Measurements from ENCODE around the gene KTN1. TPM values are rescaled to one million over a fixed set of nuclear protein-coding genes. Genes with fewer than 3 reads are reported as not detected.

KTN1 gene
- polyA plus RNA-seq, 1 experiment, result 25.6 TPM

DNA sequence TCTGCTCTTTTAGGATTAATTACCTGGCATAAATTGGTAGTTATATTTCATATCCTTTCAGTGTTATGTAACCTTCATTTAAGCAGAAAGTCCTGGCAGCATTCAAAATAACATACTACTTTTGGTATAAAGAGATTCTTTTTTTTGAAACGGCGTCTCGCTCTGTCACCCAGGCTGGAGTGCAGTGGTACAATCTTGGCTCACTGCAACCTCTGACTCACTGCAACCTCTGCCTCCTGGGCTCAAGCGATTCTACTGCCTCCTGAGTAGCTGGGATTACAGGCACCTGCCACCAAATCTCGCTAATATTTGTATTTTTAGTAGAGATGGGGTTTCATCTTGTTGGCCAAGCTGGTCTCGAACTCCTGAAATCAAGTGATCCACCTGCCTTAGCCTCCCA, 9.2 kb downstream of the KTN1 start:
- no peak for DNase-seq (ENCODE audit: low read depth)
- ChIA-PET POLR2A (no interaction called here), CTCF (no interaction called here)
- TF ChIP-seq, protein P1, sequence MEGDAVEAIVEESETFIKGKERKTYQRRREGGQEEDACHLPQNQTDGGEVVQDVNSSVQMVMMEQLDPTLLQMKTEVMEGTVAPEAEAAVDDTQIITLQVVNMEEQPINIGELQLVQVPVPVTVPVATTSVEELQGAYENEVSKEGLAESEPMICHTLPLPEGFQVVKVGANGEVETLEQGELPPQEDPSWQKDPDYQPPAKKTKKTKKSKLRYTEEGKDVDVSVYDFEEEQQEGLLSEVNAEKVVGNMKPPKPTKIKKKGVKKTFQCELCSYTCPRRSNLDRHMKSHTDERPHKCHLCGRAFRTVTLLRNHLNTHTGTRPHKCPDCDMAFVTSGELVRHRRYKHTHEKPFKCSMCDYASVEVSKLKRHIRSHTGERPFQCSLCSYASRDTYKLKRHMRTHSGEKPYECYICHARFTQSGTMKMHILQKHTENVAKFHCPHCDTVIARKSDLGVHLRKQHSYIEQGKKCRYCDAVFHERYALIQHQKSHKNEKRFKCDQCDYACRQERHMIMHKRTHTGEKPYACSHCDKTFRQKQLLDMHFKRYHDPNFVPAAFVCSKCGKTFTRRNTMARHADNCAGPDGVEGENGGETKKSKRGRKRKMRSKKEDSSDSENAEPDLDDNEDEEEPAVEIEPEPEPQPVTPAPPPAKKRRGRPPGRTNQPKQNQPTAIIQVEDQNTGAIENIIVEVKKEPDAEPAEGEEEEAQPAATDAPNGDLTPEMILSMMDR (IDR thresholded peaks at IDR 0.05; ENCODE audit: insufficient read depth, low read depth, low read length), result no peak
- Histone ChIP-seq H3K27me3 (ENCODE audit: control insufficient read depth, insufficient read depth, low read length) (no peaks in the 10 kb centered on the region), H3K36me3 (ENCODE audit: control insufficient read depth, insufficient read depth, low read length) (no peaks in the 10 kb centered on the region), H3K4me3 (ENCODE audit: low read depth, low read length) (no peak overlapping the region)

DNA sequence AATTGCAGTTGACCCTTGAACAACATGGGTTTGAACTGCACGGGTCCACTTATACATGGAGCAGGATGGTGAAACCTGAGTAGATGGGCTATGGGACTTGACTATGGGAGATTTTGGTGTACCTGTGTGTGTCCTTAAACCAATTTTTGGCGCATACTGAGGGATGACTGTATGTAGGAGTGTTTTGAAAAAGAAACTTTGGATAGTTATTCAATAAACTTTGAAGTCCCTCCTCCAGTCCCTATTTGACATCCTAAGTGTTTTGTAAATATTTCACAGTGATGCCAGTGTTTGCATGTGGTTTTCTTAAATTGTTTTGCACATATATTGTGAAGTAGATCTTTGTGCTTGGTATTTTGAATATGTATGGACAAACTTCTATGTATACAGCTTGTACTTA, 12.4 kb downstream of the KTN1 start:
- no peaks in the 10 kb centered on the region for H3K36me3 ChIP-seq (ENCODE audit: control insufficient read depth, insufficient read depth, low read length)
- ChIA-PET CTCF (interaction anchor here (0.5 kb wide), 1 partner anchor 374 kb away, joined by 3 read pairs; no protein-coding TSS in a partner anchor), POLR2A (no interaction called here)
- DNase-seq (ENCODE audit: low read depth), result no peak
- no peak overlapping the region for H3K4me3 ChIP-seq (ENCODE audit: low read depth, low read length)
- no peaks in the 10 kb centered on the region for H3K27me3 ChIP-seq (ENCODE audit: control insufficient read depth, insufficient read depth, low read length)
- TF ChIP-seq, protein P1 (IDR thresholded peaks at IDR 0.05; ENCODE audit: insufficient read depth, low read depth, low read length), result no peak

DNA sequence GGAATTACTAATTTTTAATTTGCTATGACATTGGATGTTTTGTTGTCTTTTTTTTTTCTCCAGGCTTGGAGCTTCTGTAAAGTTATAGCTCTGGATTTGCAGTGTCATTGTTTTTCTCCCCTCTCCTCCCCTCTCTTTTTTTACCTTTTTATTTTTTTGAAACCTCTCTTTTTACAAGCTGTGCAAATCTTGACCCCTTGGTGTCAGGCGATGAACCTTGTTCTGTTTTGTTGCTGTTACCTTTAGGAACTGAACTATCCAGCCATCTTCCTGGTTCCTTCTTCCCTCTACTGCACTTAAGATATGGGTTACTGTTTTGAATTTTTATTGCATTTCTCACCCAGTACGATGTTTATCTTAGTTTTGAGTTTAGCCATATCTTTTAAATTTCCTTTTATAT, 13.7 kb downstream of the KTN1 start:
- POLR2A ChIA-PET, result no interaction called here
- Histone ChIP-seq H3K4me3 (ENCODE audit: low read depth, low read length) (no peak overlapping the region), H3K27me3 (ENCODE audit: control insufficient read depth, insufficient read depth, low read length) (no peaks in the 10 kb centered on the region), H3K36me3 (ENCODE audit: control insufficient read depth, insufficient read depth, low read length) (no peaks in the 10 kb centered on the region)
- DNase-seq (ENCODE audit: low read depth), result no peak
- CTCF ChIA-PET, result interaction anchor here (1.1 to 1.4 kb wide), 2 partner anchors 10 to 147 kb away, joined by 3 to 4 read pairs; no protein-coding TSS in a partner anchor
- TF ChIP-seq, protein P1 (IDR thresholded peaks at IDR 0.05; ENCODE audit: insufficient read depth, low read depth, low read length), result no peak

DNA sequence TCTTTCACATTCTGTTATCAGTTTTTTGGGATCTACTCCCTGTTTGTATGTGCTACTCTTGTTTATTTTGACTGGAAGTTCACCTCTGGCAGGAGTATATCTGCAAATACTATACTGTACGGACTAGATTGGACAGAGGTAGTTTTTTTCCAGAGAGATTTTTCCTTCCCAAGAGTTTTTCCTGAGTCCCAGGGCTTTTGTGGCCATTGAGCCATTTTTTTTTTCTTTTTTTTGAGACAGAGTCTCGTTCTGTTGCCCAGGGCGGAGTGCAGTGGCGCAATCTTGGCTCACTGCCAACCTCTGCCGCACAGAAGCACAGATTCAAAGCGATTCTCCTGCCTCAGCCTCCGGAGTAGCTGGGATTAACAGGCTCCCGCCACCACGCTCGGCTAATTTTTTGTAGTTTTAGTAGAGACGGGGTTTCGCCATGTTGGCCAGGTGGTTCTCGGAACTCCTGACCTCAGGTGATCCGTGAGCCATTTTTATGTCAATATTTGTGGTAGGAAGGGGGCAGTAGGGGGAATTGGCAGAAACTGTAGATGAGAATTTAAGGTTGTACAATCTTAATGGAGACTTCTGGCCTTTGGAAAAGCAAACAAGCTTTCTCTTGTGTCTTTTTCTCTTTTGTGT, 19.4 kb downstream of the KTN1 start:
- no peaks in the 10 kb centered on the region for H3K36me3 ChIP-seq (ENCODE audit: control insufficient read depth, insufficient read depth, low read length)
- POLR2A ChIA-PET, result no interaction called here
- no peaks in the 10 kb centered on the region for H3K27me3 ChIP-seq (ENCODE audit: control insufficient read depth, insufficient read depth, low read length)
- H3K4me3 ChIP-seq (ENCODE audit: low read depth, low read length), result no peak overlapping the region
- CTCF ChIA-PET, result no interaction called here
- TF ChIP-seq, protein P1 (IDR thresholded peaks at IDR 0.05; ENCODE audit: insufficient read depth, low read depth, low read length), result no peak
- DNase-seq (ENCODE audit: low read depth), result no peak

DNA sequence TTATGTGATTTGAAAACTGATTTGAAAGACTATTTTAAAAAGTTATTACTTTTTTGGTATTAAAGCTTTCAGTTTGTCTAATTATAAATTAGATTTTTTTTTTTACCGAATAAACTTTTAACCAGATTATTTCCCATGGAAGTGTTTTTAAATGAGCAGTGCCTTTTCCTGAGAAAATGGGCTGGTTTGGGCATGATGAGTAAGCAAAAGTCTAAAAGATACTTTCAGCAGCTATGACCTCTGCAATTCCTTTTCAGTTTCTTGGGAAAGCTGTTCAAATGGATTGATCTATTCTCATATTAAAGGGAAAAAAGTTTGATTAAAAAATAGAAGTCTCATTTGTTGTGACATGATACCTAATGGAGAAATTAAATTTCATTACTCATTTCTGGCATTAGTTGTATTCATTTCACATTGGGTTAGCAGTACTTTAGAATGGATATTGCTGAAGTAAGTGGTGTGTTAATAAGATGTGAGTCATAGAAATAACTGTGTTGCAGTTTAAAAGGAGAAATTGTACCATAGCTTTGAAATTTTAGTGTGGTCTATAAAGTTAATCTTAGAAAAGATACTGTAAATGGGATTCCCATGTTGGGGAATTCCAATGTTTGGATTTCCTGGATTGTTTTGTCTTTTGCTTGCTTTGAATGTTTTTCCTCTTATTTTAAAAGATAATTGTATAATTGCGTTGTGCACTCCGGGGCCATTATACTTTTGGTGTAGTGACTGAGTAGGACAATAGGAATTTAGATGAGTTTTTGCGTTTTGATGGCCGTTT, 21.0 kb downstream of the KTN1 start:
- ChIA-PET CTCF (interaction anchor here (0.6 to 1.2 kb wide), 4 partner anchors 11 to 163 kb away, joined by 3 to 4 read pairs (median 3); no protein-coding TSS in a partner anchor), POLR2A (no interaction called here)
- no peaks in the 10 kb centered on the region for H3K36me3 ChIP-seq (ENCODE audit: control insufficient read depth, insufficient read depth, low read length)
- no peak overlapping the region for H3K4me3 ChIP-seq (ENCODE audit: low read depth, low read length)
- no peaks in the 10 kb centered on the region for H3K27me3 ChIP-seq (ENCODE audit: control insufficient read depth, insufficient read depth, low read length)
- TF ChIP-seq, protein P1 (IDR thresholded peaks at IDR 0.05; ENCODE audit: insufficient read depth, low read depth, low read length), result no peak
- peak; percentile 27 for DNase-seq (ENCODE audit: low read depth)
